WTC11 (cell line): ENCODE data around the gene CNTRL. TPM values are rescaled to one million over a fixed set of nuclear protein-coding genes. Genes with fewer than 3 reads are reported as not detected.

Experiments
- ATAC-seq: fragments of 200-7000 bp; cut with Tn5 transposase; 2 replicates; pipeline ENCODE4 v1.10.0; 2021; ENCODE audit warnings: mild to moderate bottlenecking, moderate library complexity
- CTCF ChIA-PET: fragments of 300-600 bp; sonication (Branson Sonifier 250); formaldehyde crosslinking; loops from one replicate; lab custom pipeline; 2021; ENCODE audit warnings: antibody characterized with exemption; lab: Charles Lee
- POLR2A ChIA-PET: fragments of 350-600 bp; sonication (Branson Sonifier 250); formaldehyde crosslinking; loops from one replicate; lab custom pipeline; 2021; ENCODE audit warnings: antibody characterized with exemption; lab: Charles Lee
- DNase-seq: peaks from one replicate; pipeline ENCODE4 v3.0.0; 2021; ENCODE audit warnings: low spot score
- H3K27ac Mint-ChIP-seq: 2 replicates; pipeline ENCODE4 v1.8.0; 2021; ENCODE audit warnings: mixed read lengths
- H3K27me3 Mint-ChIP-seq: 2 replicates; pipeline ENCODE4 v1.8.0; 2021; ENCODE audit warnings: low read depth, mild to moderate bottlenecking, moderate library complexity, mixed read lengths
- H3K36me3 Mint-ChIP-seq: 2 replicates; pipeline ENCODE4 v1.8.0; 2021; ENCODE audit warnings: mixed read lengths
- H3K4me1 Mint-ChIP-seq: 2 replicates; pipeline ENCODE4 v1.8.0; 2022; ENCODE audit warnings: mixed read lengths
- H3K4me3 Mint-ChIP-seq: 2 replicates; pipeline ENCODE4 v1.8.0; 2021; ENCODE audit warnings: mild to moderate bottlenecking, moderate library complexity, mixed read lengths
- H3K9me3 Mint-ChIP-seq: 2 replicates; pipeline ENCODE4 v1.8.0; 2021; ENCODE audit warnings: mixed read lengths
- ATF1 ChIP-seq: sonication (generic); formaldehyde crosslinking; IDR thresholded peaks from 2 replicates; pipeline ENCODE4 v1.8.1; 2023; ENCODE audit warnings: mild to moderate bottlenecking, moderate library complexity, missing genetic modification reagents
- E2F1 ChIP-seq: sonication (generic); formaldehyde crosslinking; IDR thresholded peaks from 2 replicates; pipeline ENCODE4 v1.8.0; 2022; ENCODE audit warnings: mild to moderate bottlenecking, missing genetic modification reagents
- ESRRA ChIP-seq: sonication (generic); formaldehyde crosslinking; IDR thresholded peaks from 2 replicates; pipeline ENCODE4 v1.8.1; 2022; ENCODE audit warnings: mild to moderate bottlenecking, missing genetic modification reagents, borderline replicate concordance
- ETV6 ChIP-seq: sonication (generic); formaldehyde crosslinking; IDR thresholded peaks from 2 replicates; pipeline ENCODE4 v1.8.1; 2022; ENCODE audit warnings: mild to moderate bottlenecking, missing genetic modification reagents
- FOXK1 ChIP-seq: sonication (generic); formaldehyde crosslinking; IDR thresholded peaks from 2 replicates; pipeline ENCODE4 v1.8.0; 2022; ENCODE audit warnings: mild to moderate bottlenecking, moderate library complexity, missing genetic modification reagents
- GTF2I ChIP-seq: fragments of 250-450 bp; sonication (Bioruptor Pico); conservative IDR thresholded peaks from 2 replicates; pipeline ENCODE4 v1.4.0; 2021; ENCODE audit warnings: mild to moderate bottlenecking
- MAX ChIP-seq: sonication (generic); formaldehyde crosslinking; IDR thresholded peaks from 2 replicates; pipeline ENCODE4 v1.8.0; 2022; ENCODE audit warnings: mild to moderate bottlenecking, missing genetic modification reagents
- MXD4 ChIP-seq: fragments of 250-450 bp; sonication (Bioruptor Pico); IDR thresholded peaks from 2 replicates; pipeline ENCODE4 v1.8.0; 2021; ENCODE audit warnings: mild to moderate bottlenecking, moderate library complexity, borderline replicate concordance
- MYBL2 ChIP-seq: sonication (generic); formaldehyde crosslinking; IDR thresholded peaks from 2 replicates; pipeline ENCODE4 v1.8.1; 2023; ENCODE audit warnings: mild to moderate bottlenecking, moderate library complexity, missing genetic modification reagents
- NR2C2 ChIP-seq: sonication (generic); formaldehyde crosslinking; IDR thresholded peaks from 2 replicates; pipeline ENCODE4 v1.8.0; 2022; ENCODE audit warnings: mild to moderate bottlenecking, missing genetic modification reagents
- PREB ChIP-seq: sonication (generic); formaldehyde crosslinking; IDR thresholded peaks from 2 replicates; pipeline ENCODE4 v1.8.1; 2022; ENCODE audit warnings: mild to moderate bottlenecking, missing genetic modification reagents, moderate library complexity, borderline replicate concordance
- RORB ChIP-seq: fragments of 250-450 bp; sonication (Bioruptor Pico); IDR thresholded peaks from 2 replicates; pipeline ENCODE4 v1.9.0; 2021; ENCODE audit warnings: mild to moderate bottlenecking
- SMAD3 ChIP-seq: sonication (generic); formaldehyde crosslinking; IDR thresholded peaks from 2 replicates; pipeline ENCODE4 v1.8.0; 2022; ENCODE audit warnings: missing genetic modification reagents, mild to moderate bottlenecking, borderline replicate concordance
- SP1 ChIP-seq: sonication (generic); formaldehyde crosslinking; conservative IDR thresholded peaks from 2 replicates; pipeline ENCODE4 v1.8.1; 2022; ENCODE audit warnings: missing genetic modification reagents
- TEAD1 ChIP-seq: sonication (generic); formaldehyde crosslinking; IDR thresholded peaks from 2 replicates; pipeline ENCODE4 v1.8.0; 2022; ENCODE audit warnings: mild to moderate bottlenecking, missing genetic modification reagents
- ZNF219 ChIP-seq: sonication (generic); formaldehyde crosslinking; IDR thresholded peaks from 2 replicates; pipeline ENCODE4 v1.8.0; 2023; ENCODE audit warnings: missing genetic modification reagents, mild to moderate bottlenecking, borderline replicate concordance
- ZNF396 ChIP-seq: fragments of 250-450 bp; sonication (Bioruptor Pico); IDR thresholded peaks from 2 replicates; pipeline ENCODE4 v1.8.0; 2021; ENCODE audit warnings: mild to moderate bottlenecking, moderate library complexity, borderline replicate concordance
- total RNA-seq: library from RNA; stranded (reverse); gene quantifications from 3 replicates; pipeline ENCODE4 v1.2.3, GENCODE V29; 2021
- TF ChIP-seq, protein P1 (sequence below): sonication (generic); formaldehyde crosslinking; IDR thresholded peaks from 2 replicates; pipeline ENCODE4 v1.8.0; 2023; ENCODE audit warnings: missing genetic modification reagents, mild to moderate bottlenecking, borderline replicate concordance
- TF ChIP-seq, protein P2 (sequence below): sonication (generic); formaldehyde crosslinking; IDR thresholded peaks from 2 replicates; pipeline ENCODE4 v1.8.1; 2023; ENCODE audit warnings: mild to moderate bottlenecking, missing genetic modification reagents, borderline replicate concordance

Gene CNTRL
- total RNA-seq, 1 experiment from 2014 or later: 13.3 TPM

DNA sequence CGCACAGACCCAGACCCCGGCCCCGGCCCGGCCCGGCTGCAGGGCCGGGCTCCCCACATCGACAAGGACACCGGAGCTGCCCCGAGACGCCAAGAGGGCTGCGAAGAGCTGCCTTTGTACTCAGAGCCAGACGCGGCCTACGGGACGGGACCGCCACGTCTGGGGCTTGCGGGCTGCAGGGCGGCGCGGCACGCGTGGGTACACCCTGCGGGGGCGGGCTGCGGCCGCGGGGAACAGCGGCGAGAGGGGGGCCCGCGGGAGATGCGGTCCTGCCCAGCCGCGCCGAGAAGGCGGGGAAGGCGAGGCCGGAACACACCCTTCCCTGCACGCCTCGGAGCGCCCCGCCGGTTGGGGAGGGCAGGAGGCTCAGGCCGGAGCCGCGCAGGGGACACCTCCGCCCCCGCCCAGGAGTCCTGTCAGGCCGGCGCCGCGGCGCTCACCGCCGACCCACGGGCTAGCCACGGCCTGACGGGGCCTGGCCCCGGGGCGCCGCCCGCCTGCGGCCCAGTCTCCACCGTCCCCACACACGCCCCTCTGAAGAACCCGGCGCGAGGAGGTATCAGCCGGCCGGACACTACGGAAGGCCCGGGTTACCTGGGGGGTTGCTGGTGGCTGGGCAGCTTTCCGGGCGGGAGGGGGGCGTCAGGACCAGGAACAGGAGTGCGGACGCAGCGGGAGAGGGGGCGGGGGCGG lies 126.4 kb downstream of the CNTRL start:
- peak; percentile 43 for ATAC-seq
- Mint-ChIP-seq H3K9me3 (no peaks in the 10 kb centered on the region), H3K36me3 (no peaks in the 10 kb centered on the region), H3K4me3 (peak overlapping the region; percentile 86), H3K4me1 (peaks cover 33% of the 10 kb centered on the region), H3K27ac (no peak overlapping the region), H3K27me3 (peaks cover 2% of the 10 kb centered on the region; the same call in 1 of the 2 replicates)
- ChIA-PET CTCF (interaction anchor here (0.7 to 1.1 kb wide), 2 partner anchors 67 to 118 kb away, joined by 4 to 5 read pairs; partner anchors contain the start of gene GSN), POLR2A (interaction anchor here (0.5 to 1.0 kb wide), 2 partner anchors 20 to 96 kb away, joined by 3 to 4 read pairs; no protein-coding TSS in a partner anchor)
- TF ChIP-seq ZNF219: 0 out of 2 replicates have a peak, but pooled peaks have one; percentile 16
- no peak for TF ChIP-seq SMAD3
- TF ChIP-seq, protein P1, sequence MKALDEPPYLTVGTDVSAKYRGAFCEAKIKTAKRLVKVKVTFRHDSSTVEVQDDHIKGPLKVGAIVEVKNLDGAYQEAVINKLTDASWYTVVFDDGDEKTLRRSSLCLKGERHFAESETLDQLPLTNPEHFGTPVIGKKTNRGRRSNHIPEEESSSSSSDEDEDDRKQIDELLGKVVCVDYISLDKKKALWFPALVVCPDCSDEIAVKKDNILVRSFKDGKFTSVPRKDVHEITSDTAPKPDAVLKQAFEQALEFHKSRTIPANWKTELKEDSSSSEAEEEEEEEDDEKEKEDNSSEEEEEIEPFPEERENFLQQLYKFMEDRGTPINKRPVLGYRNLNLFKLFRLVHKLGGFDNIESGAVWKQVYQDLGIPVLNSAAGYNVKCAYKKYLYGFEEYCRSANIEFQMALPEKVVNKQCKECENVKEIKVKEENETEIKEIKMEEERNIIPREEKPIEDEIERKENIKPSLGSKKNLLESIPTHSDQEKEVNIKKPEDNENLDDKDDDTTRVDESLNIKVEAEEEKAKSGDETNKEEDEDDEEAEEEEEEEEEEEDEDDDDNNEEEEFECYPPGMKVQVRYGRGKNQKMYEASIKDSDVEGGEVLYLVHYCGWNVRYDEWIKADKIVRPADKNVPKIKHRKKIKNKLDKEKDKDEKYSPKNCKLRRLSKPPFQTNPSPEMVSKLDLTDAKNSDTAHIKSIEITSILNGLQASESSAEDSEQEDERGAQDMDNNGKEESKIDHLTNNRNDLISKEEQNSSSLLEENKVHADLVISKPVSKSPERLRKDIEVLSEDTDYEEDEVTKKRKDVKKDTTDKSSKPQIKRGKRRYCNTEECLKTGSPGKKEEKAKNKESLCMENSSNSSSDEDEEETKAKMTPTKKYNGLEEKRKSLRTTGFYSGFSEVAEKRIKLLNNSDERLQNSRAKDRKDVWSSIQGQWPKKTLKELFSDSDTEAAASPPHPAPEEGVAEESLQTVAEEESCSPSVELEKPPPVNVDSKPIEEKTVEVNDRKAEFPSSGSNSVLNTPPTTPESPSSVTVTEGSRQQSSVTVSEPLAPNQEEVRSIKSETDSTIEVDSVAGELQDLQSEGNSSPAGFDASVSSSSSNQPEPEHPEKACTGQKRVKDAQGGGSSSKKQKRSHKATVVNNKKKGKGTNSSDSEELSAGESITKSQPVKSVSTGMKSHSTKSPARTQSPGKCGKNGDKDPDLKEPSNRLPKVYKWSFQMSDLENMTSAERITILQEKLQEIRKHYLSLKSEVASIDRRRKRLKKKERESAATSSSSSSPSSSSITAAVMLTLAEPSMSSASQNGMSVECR (CRISPR knock-in tag): peak; percentile 57; the same call in 1 of the 2 replicates
- 0 out of 2 replicates have a peak, but pooled peaks have one; percentile 41 for TF ChIP-seq ATF1 (CRISPR knock-in tag)
- TF ChIP-seq RORB (CRISPR knock-in tag): no peak
- 0 out of 2 replicates have a peak, but pooled peaks have one; percentile 57 for TF ChIP-seq ESRRA (CRISPR knock-in tag)
- DNase-seq: peak; percentile 45

GRCh38 chr9:121201738-121202533 lies 127.2 kb downstream of the CNTRL start, which contains the start of gene RAB14:
TSS of gene RAB14 (minus strand) at chr9:121201869. CDS start at chr9:121193412, 8,457 bp downstream.
- peak within 1 kb of the TSS; percentile 86 for H3K4me3 Mint-ChIP-seq
- DNase-seq (peak; percentile 99), ATAC-seq (peak; percentile 95)
- ChIA-PET CTCF (interaction anchor here (0.7 to 1.1 kb wide), 2 partner anchors 66 to 118 kb away, joined by 4 to 5 read pairs; partner anchors contain the start of gene GSN), POLR2A (interaction anchor here (0.5 to 0.6 kb wide), 3 partner anchors 21 to 472 kb away, joined by 3 to 4 read pairs (median 3); no protein-coding TSS in a partner anchor)
- H3K9me3 Mint-ChIP-seq: no peaks in the 10 kb centered on the region
- H3K36me3 Mint-ChIP-seq: no peaks in the 10 kb centered on the region
- peaks cover 35% of the 10 kb centered on the region for H3K4me1 Mint-ChIP-seq
- peaks cover 2% of the 10 kb centered on the region; the same call in 1 of the 2 replicates for H3K27me3 Mint-ChIP-seq
- H3K27ac Mint-ChIP-seq: peak within 1 kb of the TSS; percentile 72; the same call in 1 of the 2 replicates
- TF ChIP-seq, protein P2, sequence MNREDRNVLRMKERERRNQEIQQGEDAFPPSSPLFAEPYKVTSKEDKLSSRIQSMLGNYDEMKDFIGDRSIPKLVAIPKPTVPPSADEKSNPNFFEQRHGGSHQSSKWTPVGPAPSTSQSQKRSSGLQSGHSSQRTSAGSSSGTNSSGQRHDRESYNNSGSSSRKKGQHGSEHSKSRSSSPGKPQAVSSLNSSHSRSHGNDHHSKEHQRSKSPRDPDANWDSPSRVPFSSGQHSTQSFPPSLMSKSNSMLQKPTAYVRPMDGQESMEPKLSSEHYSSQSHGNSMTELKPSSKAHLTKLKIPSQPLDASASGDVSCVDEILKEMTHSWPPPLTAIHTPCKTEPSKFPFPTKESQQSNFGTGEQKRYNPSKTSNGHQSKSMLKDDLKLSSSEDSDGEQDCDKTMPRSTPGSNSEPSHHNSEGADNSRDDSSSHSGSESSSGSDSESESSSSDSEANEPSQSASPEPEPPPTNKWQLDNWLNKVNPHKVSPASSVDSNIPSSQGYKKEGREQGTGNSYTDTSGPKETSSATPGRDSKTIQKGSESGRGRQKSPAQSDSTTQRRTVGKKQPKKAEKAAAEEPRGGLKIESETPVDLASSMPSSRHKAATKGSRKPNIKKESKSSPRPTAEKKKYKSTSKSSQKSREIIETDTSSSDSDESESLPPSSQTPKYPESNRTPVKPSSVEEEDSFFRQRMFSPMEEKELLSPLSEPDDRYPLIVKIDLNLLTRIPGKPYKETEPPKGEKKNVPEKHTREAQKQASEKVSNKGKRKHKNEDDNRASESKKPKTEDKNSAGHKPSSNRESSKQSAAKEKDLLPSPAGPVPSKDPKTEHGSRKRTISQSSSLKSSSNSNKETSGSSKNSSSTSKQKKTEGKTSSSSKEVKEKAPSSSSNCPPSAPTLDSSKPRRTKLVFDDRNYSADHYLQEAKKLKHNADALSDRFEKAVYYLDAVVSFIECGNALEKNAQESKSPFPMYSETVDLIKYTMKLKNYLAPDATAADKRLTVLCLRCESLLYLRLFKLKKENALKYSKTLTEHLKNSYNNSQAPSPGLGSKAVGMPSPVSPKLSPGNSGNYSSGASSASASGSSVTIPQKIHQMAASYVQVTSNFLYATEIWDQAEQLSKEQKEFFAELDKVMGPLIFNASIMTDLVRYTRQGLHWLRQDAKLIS (CRISPR knock-in tag): no peak
- TF ChIP-seq MXD4 (CRISPR knock-in tag) (peak; percentile 78; the same call in 1 of the 2 replicates), TEAD1 (CRISPR knock-in tag) (0 out of 2 replicates have a peak, but pooled peaks have one; percentile 43), NR2C2 (CRISPR knock-in tag) (no peak), ZNF219 (peak; percentile 93), GTF2I (CRISPR knock-in tag) (peak; percentile 63; the same call in 1 of the 2 replicates), ZNF396 (CRISPR knock-in tag) (no peak; the same call in 1 of the 2 replicates), MAX (CRISPR knock-in tag) (peak; percentile 71; the same call in 1 of the 2 replicates), SP1 (peak; percentile 85), PREB (no peak), E2F1 (CRISPR knock-in tag) (peak; percentile 72; the same call in 1 of the 2 replicates), MYBL2 (CRISPR knock-in tag) (peak; percentile 47; the same call in 1 of the 2 replicates), FOXK1 (CRISPR knock-in tag) (peak; percentile 61), ETV6 (CRISPR knock-in tag) (peak; percentile 60)
